MCF 10A (cell line): Measurements from ENCODE around the gene PIGL. TPM values are rescaled to one million over a fixed set of nuclear protein-coding genes. Genes with fewer than 3 reads are reported as not detected.
A peak's percentile ranks its signal among the peaks of the same experiment; 100 is the strongest.

Experiments
- BruUV-seq: library from RNA; stranded (reverse); fragments of 400-500 nt; replicated peaks from 2 replicates; lab custom pipeline; 2021; lab: Mats Ljungman, UMichigan
- CTCF ChIA-PET: fragments of 300-600 bp; sonication (Branson Sonifier 250); formaldehyde crosslinking; extraction: SDS; loops from one replicate; lab custom pipeline; 2021; ENCODE audit warnings: antibody characterized with exemption, inconsistent platforms; lab: Yijun Ruan, JAX
- POLR2A ChIA-PET: fragments of 300-600, 350-650 bp; sonication (Branson Sonifier 250); formaldehyde crosslinking; extraction: SDS; loops from one replicate; lab custom pipeline; 2020; ENCODE audit warnings: antibody characterized with exemption, inconsistent platforms; lab: Yijun Ruan, JAX
- DNase-seq: peaks from one replicate; pipeline ENCODE4 v3.0.0-alpha.2; 2018; ENCODE audit not compliant: unreplicated experiment
- H3K27ac Mint-ChIP-seq: one replicate; pipeline ENCODE4 v1.8.0; 2022; ENCODE audit warnings: mild to moderate bottlenecking, low read depth, mixed read lengths; ENCODE audit not compliant: unreplicated experiment
- H3K27me3 Mint-ChIP-seq: one replicate; pipeline ENCODE4 v1.8.0; 2022; ENCODE audit warnings: mixed read lengths; ENCODE audit not compliant: insufficient read depth, unreplicated experiment
- H3K36me3 Mint-ChIP-seq: one replicate; pipeline ENCODE4 v1.8.0; 2022; ENCODE audit warnings: mild to moderate bottlenecking, moderate library complexity, mixed read lengths; ENCODE audit not compliant: insufficient read depth, unreplicated experiment
- H3K4me1 Mint-ChIP-seq: one replicate; pipeline ENCODE4 v1.8.0; 2022; ENCODE audit warnings: mixed read lengths; ENCODE audit not compliant: insufficient read depth, unreplicated experiment
- H3K4me3 Mint-ChIP-seq: one replicate; pipeline ENCODE4 v1.8.0; 2022; ENCODE audit warnings: mild to moderate bottlenecking, moderate library complexity, mixed read lengths; ENCODE audit not compliant: unreplicated experiment
- H3K9me3 Mint-ChIP-seq: one replicate; pipeline ENCODE4 v1.8.0; 2022; ENCODE audit warnings: mixed read lengths; ENCODE audit not compliant: unreplicated experiment
- intact Hi-C: fragments of 100-400 bp; cut with micrococcal nuclease; formaldehyde crosslinking; loops from 2 replicates; pipeline ENCODE4 v1.14.1; 2022
- total RNA-seq: library from RNA; stranded (reverse); gene quantifications from 2 replicates; pipeline ENCODE4 v1.2.3, GENCODE V29; 2022
- TF ChIP-seq, protein P1 (sequence below): fragments of 200-600 bp; IDR thresholded peaks from one replicate; pipeline ENCODE4 v1.8.0; 2022; ENCODE audit warnings: antibody characterized with exemption, mild to moderate bottlenecking; ENCODE audit not compliant: unreplicated experiment

PIGL gene
- total RNA-seq, 1 experiment from 2014 or later: 31.3 TPM

DNA sequence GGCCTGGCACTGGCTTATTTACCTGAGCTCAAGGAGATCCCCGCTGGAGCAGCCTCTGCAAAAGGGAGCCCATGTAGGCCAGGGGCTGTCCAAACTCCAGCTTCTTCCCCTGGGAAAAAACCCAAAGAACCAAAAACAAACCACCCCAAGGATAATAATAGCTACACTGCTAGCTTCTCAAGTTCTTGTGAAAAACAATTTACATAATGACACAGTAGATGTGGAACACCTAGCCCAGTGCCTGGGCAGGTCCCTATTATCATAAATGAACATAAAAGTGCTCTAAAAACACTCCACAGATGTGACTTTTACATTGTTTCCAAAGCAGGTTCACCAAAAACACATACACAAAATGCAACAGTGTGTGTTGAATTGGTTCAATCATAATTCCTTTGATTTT lies 109.0 kb downstream of the PIGL start:
- POLR2A ChIA-PET: interaction anchor here (1.4 kb wide), 1 partner anchor 15 kb away, joined by 3 read pairs; no protein-coding TSS in a partner anchor
- no peak for DNase-seq
- BruUV-seq: no TSS peak
- peaks cover 12% of the 10 kb centered on the region for H3K4me1 Mint-ChIP-seq
- H3K4me3 Mint-ChIP-seq: no peak overlapping the region
- H3K36me3 Mint-ChIP-seq: peaks cover 36% of the 10 kb centered on the region
- intact Hi-C loops: no loop called here
- CTCF ChIA-PET: interaction anchor here (0.6 kb wide), 1 partner anchor 119 kb away, joined by 3 read pairs; no protein-coding TSS in a partner anchor
- H3K27me3 Mint-ChIP-seq: no peaks in the 10 kb centered on the region
- TF ChIP-seq, protein P1, sequence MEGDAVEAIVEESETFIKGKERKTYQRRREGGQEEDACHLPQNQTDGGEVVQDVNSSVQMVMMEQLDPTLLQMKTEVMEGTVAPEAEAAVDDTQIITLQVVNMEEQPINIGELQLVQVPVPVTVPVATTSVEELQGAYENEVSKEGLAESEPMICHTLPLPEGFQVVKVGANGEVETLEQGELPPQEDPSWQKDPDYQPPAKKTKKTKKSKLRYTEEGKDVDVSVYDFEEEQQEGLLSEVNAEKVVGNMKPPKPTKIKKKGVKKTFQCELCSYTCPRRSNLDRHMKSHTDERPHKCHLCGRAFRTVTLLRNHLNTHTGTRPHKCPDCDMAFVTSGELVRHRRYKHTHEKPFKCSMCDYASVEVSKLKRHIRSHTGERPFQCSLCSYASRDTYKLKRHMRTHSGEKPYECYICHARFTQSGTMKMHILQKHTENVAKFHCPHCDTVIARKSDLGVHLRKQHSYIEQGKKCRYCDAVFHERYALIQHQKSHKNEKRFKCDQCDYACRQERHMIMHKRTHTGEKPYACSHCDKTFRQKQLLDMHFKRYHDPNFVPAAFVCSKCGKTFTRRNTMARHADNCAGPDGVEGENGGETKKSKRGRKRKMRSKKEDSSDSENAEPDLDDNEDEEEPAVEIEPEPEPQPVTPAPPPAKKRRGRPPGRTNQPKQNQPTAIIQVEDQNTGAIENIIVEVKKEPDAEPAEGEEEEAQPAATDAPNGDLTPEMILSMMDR: no peak
- no peaks in the 10 kb centered on the region for H3K9me3 Mint-ChIP-seq
- H3K27ac Mint-ChIP-seq: no peak overlapping the region

DNA sequence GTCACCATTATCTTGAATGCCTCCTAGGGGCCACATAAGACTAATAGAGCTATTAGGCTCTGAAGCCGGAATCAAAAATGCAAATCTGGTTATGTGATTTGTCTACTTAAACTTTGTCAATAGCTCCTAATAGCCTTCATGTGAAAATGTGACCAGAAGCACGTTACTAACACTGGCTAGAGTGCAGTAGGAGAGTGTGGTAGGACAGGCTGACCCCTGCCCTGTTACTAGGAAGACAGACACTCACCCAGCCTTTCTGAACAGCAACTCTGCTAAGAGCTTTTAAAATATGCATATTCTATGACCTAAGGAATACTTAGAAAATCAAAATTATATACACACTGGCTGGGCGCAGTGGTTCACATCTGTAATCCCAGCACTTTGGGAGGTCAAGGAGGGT lies 110.0 kb downstream of the PIGL start:
- Mint-ChIP-seq H3K36me3 (peaks cover 27% of the 10 kb centered on the region), H3K4me1 (peaks cover 12% of the 10 kb centered on the region), H3K9me3 (no peaks in the 10 kb centered on the region), H3K27me3 (no peaks in the 10 kb centered on the region), H3K4me3 (no peak overlapping the region), H3K27ac (no peak overlapping the region)
- TF ChIP-seq, protein P1: no peak
- no peak for DNase-seq
- no TSS peak for BruUV-seq
- CTCF ChIA-PET: interaction anchor here (1.2 to 1.5 kb wide), 2 partner anchors 23 to 42 kb away, joined by 4 read pairs; no protein-coding TSS in a partner anchor
- POLR2A ChIA-PET: no interaction called here
- intact Hi-C loops: no loop called here

DNA sequence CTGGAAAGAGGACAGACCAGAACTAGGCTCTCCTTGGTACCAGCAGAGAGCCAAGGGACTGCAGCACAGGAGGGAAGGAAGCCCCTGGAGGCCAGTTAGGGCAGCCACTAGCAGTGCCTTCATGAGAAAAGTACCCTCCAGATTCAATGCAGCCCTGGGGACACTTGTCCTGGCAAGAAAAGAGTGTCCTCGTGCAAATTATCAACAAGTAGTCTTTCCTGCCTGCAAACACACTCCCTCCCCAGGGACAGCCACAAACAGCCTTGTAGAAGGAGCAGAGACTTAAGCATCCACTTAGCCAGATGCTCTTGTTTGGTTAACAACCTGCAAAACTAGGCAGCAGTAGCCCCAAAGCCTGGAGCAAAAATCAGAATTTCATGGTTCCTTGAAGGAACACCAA lies 112.0 kb downstream of the PIGL start:
- peak; percentile 4 for DNase-seq
- Mint-ChIP-seq H3K9me3 (no peaks in the 10 kb centered on the region), H3K27ac (no peak overlapping the region), H3K36me3 (peaks cover 19% of the 10 kb centered on the region), H3K4me1 (peaks cover 12% of the 10 kb centered on the region), H3K27me3 (no peaks in the 10 kb centered on the region), H3K4me3 (peak overlapping the region; percentile 24)
- ChIA-PET CTCF (no interaction called here), POLR2A (no interaction called here)
- no TSS peak for BruUV-seq
- TF ChIP-seq, protein P1: peak; percentile 18
- intact Hi-C loops: no loop called here

DNA sequence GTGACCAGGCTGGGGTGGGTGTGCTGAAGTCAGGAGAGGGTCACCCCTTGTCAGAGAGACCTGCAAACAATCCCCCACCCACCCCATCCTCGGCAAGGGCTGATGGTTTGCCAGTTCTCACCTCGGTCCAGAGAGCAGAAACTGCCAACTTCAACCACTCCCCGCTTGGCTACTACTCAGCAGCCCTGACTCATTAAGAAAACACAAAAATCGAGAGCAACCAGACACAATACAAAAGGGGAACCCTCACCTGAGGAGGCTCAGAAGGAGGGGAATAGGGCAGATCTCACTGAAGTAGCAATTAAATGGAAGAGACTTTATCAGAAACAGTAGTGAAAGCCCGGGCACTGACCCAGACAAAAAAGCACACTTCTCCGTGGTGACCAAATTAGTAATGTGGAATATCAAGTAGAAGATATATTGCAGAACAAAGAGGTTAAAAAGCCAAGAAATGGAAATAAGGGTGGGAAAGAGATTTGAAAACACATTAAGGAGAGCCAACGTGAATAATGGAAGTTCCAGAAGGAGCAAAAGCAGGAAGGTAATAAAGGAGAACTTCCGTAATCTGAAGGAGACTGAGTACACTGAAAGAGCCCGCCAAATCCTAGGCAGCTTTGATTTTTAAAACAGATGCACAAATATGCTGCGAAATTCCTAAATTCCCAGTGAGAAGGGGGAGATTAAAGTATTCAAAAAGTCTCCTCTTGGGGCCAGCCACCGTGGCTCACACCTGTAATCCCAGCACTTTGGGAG lies 112.7 kb downstream of the PIGL start:
- no peak overlapping the region for H3K27ac Mint-ChIP-seq
- BruUV-seq: no TSS peak
- peaks cover 12% of the 10 kb centered on the region for H3K4me1 Mint-ChIP-seq
- intact Hi-C loops: no loop called here
- H3K27me3 Mint-ChIP-seq: no peaks in the 10 kb centered on the region
- DNase-seq: peak; percentile 80
- peak overlapping the region; percentile 24 for H3K4me3 Mint-ChIP-seq
- TF ChIP-seq, protein P1: no peak
- H3K36me3 Mint-ChIP-seq: peaks cover 19% of the 10 kb centered on the region
- no peaks in the 10 kb centered on the region for H3K9me3 Mint-ChIP-seq
- CTCF ChIA-PET: interaction anchor here (0.7 kb wide), 1 partner anchor 14 kb away, joined by 4 read pairs; no protein-coding TSS in a partner anchor
- POLR2A ChIA-PET: no interaction called here
